GM18508 (cell line): ENCODE measurements around the gene CYP2W1.

ENCODE experiments used
- ATAC-seq: cut with Tn5 transposase; IDR thresholded peaks from one replicate; pipeline ENCODE4 v1.9.1; 2021; ENCODE audit warnings: moderate number of reproducible peaks; ENCODE audit not compliant: insufficient read depth, unreplicated experiment

Gene CYP2W1

GRCh38 chr7:979886-980571 is 3.0 kb upstream of the CYP2W1 start:
- no peak for ATAC-seq

GRCh38 chr7:981793-982510 is 1.0 kb upstream of the CYP2W1 start:
- no peak for ATAC-seq

GRCh38 chr7:982511-983003 is 424 bp upstream of the CYP2W1 start:
- no peak for ATAC-seq

GRCh38 chr7:983616-984071 is 663 bp downstream of the CYP2W1 start:
- ATAC-seq, result no peak

GRCh38 chr7:984361-985126 is 1.6 kb downstream of the CYP2W1 start:
- ATAC-seq, result no peak

- ATAC-seq, result no peak
Measured at GRCh38 chr7:985127-985416, 2.1 kb downstream of the CYP2W1 start.

- no peak for ATAC-seq
Measured at GRCh38 chr7:985915-986741, 3.1 kb downstream of the CYP2W1 start.

- no peak for ATAC-seq
Measured at GRCh38 chr7:986766-987751, 4.1 kb downstream of the CYP2W1 start.

- ATAC-seq, result no peak
Measured at GRCh38 chr7:987909-988308, 4.9 kb downstream of the CYP2W1 start.

GRCh38 chr7:988426-988911 is 5.5 kb downstream of the CYP2W1 start:
- no peak for ATAC-seq

- ATAC-seq, result no peak
Measured at GRCh38 chr7:988963-989529, 6.1 kb downstream of the CYP2W1 start.

GRCh38 chr7:990352-990932 is 7.5 kb downstream of the CYP2W1 start:
- ATAC-seq, result no peak

- ATAC-seq, result no peak
Measured at GRCh38 chr7:990933-991728, 8.2 kb downstream of the CYP2W1 start.

GRCh38 chr7:991729-992656 is 9.0 kb downstream of the CYP2W1 start:
- no peak for ATAC-seq

GRCh38 chr7:992709-993607 is 10.0 kb downstream of the CYP2W1 start:
- ATAC-seq, result no peak
